AG09309 (cell line): ENCODE data around the gene CLDN14.

ENCODE experiments used
- DNase-seq: peaks from one replicate; pipeline ENCODE4 v3.0.0-alpha.2; 2010; ENCODE audit warnings: low read depth
- H3K4me3 ChIP-seq: 2 replicates; pipeline ENCODE4 v1.5.1; 2011; ENCODE audit warnings: mild to moderate bottlenecking, low read depth, low read length, moderate library complexity; ENCODE audit not compliant: control insufficient read depth
- TF ChIP-seq, protein P1 (sequence below): IDR thresholded peaks from 2 replicates; pipeline ENCODE4 v1.5.1; 2011; ENCODE audit warnings: mild to moderate bottlenecking, low read depth, low read length, inconsistent platforms; ENCODE audit not compliant: insufficient read depth, control insufficient read depth; ENCODE audit errors: missing control alignments

The CLDN14 gene

DNA sequence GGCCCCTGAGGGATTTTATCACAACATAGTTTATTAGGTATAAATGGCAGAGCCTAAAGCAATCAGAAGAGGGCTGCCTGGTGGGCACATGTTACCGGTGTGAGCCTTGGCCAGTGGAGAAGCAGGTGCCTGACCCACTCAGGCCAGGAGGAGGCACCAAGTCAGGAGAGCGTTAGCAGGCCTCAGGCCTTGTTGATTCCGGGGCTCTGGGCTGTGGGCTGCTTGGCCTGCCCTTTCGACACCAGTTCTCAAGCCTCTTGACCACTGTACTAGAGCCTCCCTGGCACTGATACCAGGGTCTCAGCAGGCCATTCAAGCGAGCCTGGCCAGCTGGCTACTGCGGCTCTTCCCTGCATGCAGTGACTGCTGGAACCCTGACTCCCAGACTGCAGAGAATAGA lies 20.8 kb downstream of the CLDN14 start:
- H3K4me3 ChIP-seq = no peak overlapping the region
- no peak for DNase-seq
- TF ChIP-seq, protein P1, sequence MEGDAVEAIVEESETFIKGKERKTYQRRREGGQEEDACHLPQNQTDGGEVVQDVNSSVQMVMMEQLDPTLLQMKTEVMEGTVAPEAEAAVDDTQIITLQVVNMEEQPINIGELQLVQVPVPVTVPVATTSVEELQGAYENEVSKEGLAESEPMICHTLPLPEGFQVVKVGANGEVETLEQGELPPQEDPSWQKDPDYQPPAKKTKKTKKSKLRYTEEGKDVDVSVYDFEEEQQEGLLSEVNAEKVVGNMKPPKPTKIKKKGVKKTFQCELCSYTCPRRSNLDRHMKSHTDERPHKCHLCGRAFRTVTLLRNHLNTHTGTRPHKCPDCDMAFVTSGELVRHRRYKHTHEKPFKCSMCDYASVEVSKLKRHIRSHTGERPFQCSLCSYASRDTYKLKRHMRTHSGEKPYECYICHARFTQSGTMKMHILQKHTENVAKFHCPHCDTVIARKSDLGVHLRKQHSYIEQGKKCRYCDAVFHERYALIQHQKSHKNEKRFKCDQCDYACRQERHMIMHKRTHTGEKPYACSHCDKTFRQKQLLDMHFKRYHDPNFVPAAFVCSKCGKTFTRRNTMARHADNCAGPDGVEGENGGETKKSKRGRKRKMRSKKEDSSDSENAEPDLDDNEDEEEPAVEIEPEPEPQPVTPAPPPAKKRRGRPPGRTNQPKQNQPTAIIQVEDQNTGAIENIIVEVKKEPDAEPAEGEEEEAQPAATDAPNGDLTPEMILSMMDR = no peak

DNA sequence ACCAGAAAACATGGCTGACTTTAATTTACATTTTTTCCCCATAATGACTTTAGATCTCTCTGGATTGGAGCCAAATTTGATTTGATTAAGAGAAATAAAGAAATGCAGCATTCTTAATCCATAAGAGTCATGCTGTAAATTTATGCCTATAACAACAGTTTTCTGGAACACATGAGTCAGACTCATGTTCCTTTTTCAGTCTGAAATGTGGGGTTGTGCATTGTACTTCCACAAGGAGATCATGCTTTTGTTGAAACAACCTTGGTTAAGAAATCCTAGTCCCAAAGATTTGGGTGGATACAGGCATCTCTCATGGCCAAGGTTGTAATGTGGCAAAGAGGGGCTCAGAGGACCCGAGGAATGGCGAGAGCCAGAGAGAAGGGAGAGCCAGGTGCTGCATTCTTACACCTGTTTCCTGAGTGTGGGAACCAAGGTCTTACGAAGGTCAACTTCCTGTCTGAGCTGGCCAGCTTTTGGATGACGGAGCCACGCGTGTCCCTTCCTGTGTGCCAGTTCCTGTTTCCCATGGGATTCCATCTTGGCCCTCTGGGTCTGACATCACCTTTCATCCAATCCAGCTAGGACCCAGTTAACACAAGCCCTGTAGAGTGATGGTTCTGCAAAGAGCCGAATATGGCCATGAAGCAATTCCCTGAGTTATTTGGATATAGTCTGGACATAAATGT lies 23.1 kb downstream of the CLDN14 start:
- TF ChIP-seq, protein P1 = no peak
- H3K4me3 ChIP-seq = no peak overlapping the region
- no peak for DNase-seq

DNA sequence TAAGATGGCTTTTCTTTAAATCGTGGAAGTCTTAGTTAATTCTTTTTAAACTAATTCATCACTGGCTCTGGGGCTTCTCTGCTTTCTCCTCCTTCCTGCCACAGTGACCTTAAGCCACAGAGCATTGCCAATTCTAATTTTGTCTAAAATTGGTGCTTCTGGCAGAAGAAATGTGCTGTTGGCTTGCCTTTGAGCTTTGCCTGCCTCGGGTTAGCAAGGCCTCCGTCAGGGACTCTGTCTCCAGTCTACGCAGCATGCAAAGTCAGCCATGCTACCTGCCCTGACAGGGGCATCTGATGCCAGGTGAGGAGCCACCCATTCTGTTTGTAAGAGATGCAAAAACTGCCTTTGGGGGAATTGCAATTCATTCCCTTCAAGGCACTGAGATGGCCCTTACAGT lies 25.2 kb downstream of the CLDN14 start:
- no peak overlapping the region for H3K4me3 ChIP-seq
- TF ChIP-seq, protein P1 = no peak
- no peak for DNase-seq

DNA sequence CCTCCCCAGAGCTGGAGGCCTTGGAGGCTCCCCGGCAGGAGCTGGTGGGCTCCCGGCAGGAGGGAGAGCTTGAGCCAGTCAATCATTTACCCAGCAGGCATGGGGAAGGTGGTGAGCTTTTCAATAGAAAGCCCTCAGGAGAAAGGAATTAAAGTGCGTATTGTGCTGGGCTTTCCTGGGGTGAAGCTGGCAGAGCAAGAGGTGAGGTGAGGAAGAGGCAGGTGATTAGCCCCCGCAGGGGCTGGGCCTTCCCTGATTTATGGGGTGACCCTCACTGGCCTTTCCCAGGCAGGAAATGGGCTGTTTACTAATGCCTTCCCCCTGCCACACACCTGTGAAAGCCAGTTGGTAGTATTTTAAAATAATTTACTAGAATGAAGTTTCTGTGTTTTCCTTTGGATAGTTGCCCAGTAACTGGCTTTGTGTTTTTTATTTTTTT lies 25.8 kb downstream of the CLDN14 start:
- no peak for DNase-seq
- H3K4me3 ChIP-seq = no peak overlapping the region
- TF ChIP-seq, protein P1 = no peak

DNA sequence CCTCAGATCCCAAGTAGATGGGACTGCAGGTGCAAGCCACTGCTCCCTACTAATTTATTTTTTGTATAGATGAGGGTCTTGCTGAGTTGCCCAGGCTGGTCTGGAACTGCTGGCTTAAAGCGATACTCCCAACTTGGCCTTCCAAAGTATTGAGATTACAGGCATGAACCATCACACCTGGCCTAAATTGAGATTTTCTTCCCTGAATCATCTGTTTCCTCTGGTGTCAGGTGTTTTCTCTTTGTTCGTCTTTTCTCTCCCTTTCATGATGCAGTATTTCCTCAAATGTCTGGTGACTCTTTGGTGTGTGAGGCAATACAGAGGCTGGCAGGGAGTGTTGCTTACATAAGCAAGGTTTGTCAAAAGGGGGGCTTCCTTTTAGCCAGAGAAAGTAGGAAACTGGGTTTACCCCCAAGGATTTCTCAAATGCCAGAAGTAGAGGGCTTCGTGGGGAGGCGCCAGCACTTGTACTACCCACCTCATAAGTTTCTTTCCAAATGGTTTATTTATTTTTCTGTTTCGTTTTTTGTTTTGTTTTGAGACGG lies 27.6 kb downstream of the CLDN14 start:
- DNase-seq = no peak
- no peak overlapping the region for H3K4me3 ChIP-seq
- TF ChIP-seq, protein P1 = no peak

DNA sequence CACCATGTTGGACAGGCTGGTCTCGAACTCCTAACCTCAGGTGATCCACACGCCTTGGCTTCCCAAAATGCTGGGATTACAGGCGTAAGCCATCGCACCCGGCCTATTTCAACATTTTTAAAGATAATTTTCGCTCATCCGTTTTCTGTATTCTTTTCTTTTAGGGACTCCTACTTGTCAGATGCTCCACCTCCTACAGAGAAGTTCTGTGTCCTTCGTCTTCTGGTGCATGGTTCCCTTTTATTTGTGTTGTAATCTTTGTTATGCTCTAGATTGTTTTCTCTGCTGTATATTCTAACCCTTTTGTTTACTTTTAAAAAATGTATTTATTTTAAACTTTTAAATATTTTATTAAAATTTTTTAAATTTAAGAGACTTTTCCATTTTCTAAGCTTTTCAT lies 28.4 kb downstream of the CLDN14 start:
- TF ChIP-seq, protein P1 = no peak
- H3K4me3 ChIP-seq = no peak overlapping the region
- no peak for DNase-seq
